Trophoblast cell (in vitro differentiated cells and primary cell): ENCODE data around the gene PPP1R9A.

Experiments
- DNase-seq, 2 donors: peaks; one replicate each; pipeline ENCODE4 v3.0.0-alpha.2; 2016
- H2AFZ ChIP-seq: 2 replicates; pipeline ENCODE4 v1.6.1; 2013; ENCODE audit warnings: low read length, moderate library complexity, mild to moderate bottlenecking; ENCODE audit not compliant: insufficient read depth, poor library complexity
- H2AK5ac ChIP-seq: 2 replicates; pipeline ENCODE4 v1.6.1; 2013; ENCODE audit warnings: mild to moderate bottlenecking, low read length
- H2BK120ac ChIP-seq: 2 replicates; pipeline ENCODE4 v1.6.1; 2013; ENCODE audit warnings: low read length, mild to moderate bottlenecking, moderate library complexity; ENCODE audit not compliant: insufficient read depth, poor library complexity
- H2BK12ac ChIP-seq: 2 replicates; pipeline ENCODE4 v1.6.1; 2013; ENCODE audit warnings: mild to moderate bottlenecking, low read length, moderate library complexity
- H2BK5ac ChIP-seq: 2 replicates; pipeline ENCODE4 v1.6.1; 2013; ENCODE audit warnings: low read length, low read depth, moderate library complexity, mild to moderate bottlenecking; ENCODE audit not compliant: poor library complexity
- H3K14ac ChIP-seq: 2 replicates; pipeline ENCODE4 v1.6.1; 2013; ENCODE audit warnings: mild to moderate bottlenecking, low read length
- H3K18ac ChIP-seq: 2 replicates; pipeline ENCODE4 v1.6.1; 2013; ENCODE audit warnings: mild to moderate bottlenecking, low read length
- H3K23ac ChIP-seq: 2 replicates; pipeline ENCODE4 v1.6.1; 2013; ENCODE audit warnings: low read length
- H3K27ac ChIP-seq: 2 replicates; pipeline ENCODE4 v1.5.1; 2013; ENCODE audit warnings: low read depth, mild to moderate bottlenecking, inconsistent platforms, low read length, moderate library complexity
- H3K27me3 ChIP-seq: 2 replicates; pipeline ENCODE4 v1.6.1; 2013; ENCODE audit warnings: inconsistent platforms, mild to moderate bottlenecking, low read length, moderate library complexity; ENCODE audit not compliant: insufficient read depth
- H3K36me3 ChIP-seq, 2 experiments: 1 replicate in 1 of 2; 2 replicates in 1 of 2; pipeline ENCODE4 v1.6.1; 2013; ENCODE audit warnings: low read length in 2 of 2, mild to moderate bottlenecking in 2 of 2, moderate library complexity in 1 of 2; ENCODE audit not compliant: insufficient read depth in 2 of 2, control insufficient read depth in 1 of 2
- H3K4ac ChIP-seq: 2 replicates; pipeline ENCODE4 v1.6.1; 2013; ENCODE audit warnings: low read depth, mild to moderate bottlenecking, low read length, moderate library complexity
- H3K4me1 ChIP-seq, 2 experiments: 1 replicate in 1 of 2; 2 replicates in 1 of 2; pipeline ENCODE4 v1.6.1; 2013; ENCODE audit warnings: low read length in 2 of 2, mild to moderate bottlenecking in 2 of 2, moderate library complexity in 1 of 2; ENCODE audit not compliant: insufficient read depth in 2 of 2, control insufficient read depth in 1 of 2
- H3K4me2 ChIP-seq: 2 replicates; pipeline ENCODE4 v1.6.1; 2013; ENCODE audit warnings: inconsistent platforms, mild to moderate bottlenecking, low read length, moderate library complexity
- H3K4me3 ChIP-seq: 2 replicates; pipeline ENCODE4 v1.5.1; 2013; ENCODE audit warnings: mild to moderate bottlenecking, low read depth, low read length, inconsistent platforms
- H3K79me1 ChIP-seq: one replicate; pipeline ENCODE4 v1.6.1; 2013; ENCODE audit warnings: low read length
- H3K79me2 ChIP-seq: 2 replicates; pipeline ENCODE4 v1.6.1; 2013; ENCODE audit warnings: low read length, mild to moderate bottlenecking; ENCODE audit not compliant: control insufficient read depth, insufficient read depth, poor library complexity
- H3K9ac ChIP-seq: 2 replicates; pipeline ENCODE4 v1.6.1; 2013; ENCODE audit warnings: mild to moderate bottlenecking, low read length
- H3K9me3 ChIP-seq: 2 replicates; pipeline ENCODE4 v1.6.1; 2013; ENCODE audit warnings: low read depth, mild to moderate bottlenecking, control low read depth, inconsistent platforms, low read length; ENCODE audit not compliant: insufficient read depth
- H4K12ac ChIP-seq: 2 replicates; pipeline ENCODE4 v1.6.1; 2013; ENCODE audit warnings: low read depth, mild to moderate bottlenecking, low read length, moderate library complexity
- H4K8ac ChIP-seq: 2 replicates; pipeline ENCODE4 v1.6.1; 2013; ENCODE audit warnings: low read depth, mild to moderate bottlenecking, low read length, moderate library complexity
- H4K91ac ChIP-seq: one replicate; pipeline ENCODE4 v1.6.1; 2013; ENCODE audit warnings: low read depth, mild to moderate bottlenecking, low read length, moderate library complexity
- WGBS: extraction: QIAGEN DNeasy Blood & Tissue Kit; methylation state at CpG from one replicate; pipeline ENCODE4 v1.1.7; 2013; ENCODE audit warnings: missing lambda C conversion rate; ENCODE audit not compliant: insufficient read length, insufficient coverage; ENCODE audit errors: extremely low coverage; 5-methylcytosine and 5-hydroxymethylcytosine counted together

Gene PPP1R9A

DNA sequence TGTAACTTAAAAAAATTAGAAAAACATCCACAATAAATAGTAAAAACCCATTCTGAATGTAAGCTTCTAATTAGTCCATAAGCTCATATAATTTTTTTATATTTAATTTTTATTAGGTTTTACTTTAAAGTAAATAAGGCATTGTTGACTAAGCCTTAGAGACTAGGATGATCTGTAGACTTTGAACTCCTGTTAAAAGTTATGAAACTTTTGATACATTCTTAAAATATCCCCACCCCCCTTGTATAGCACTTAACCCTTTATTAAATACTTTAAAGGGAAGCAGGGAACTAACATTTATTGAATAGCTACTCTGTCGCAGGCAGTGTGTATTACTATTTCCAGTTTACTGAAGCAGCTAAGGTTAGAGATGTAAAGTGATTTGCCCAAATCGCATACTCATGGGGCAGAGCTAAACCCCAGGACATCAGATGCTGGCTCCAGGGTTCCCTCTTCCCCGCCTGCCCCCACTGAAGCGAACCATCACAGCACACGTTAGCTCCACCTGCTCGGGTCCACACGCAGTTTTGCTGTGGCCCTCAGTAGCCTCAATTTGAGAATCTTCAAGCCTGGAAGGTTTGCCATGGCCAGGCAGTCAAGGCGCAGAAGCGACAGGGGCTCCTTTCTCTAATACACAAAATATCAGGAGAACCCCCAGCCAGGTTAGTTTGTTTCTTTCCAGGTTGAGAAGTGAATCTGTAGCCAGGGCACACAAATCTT is 416.2 kb downstream of the PPP1R9A start:
- no peak overlapping the region for H4K12ac ChIP-seq
- no peak overlapping the region for H3K14ac ChIP-seq
- no peak overlapping the region for H3K27ac ChIP-seq
- H2BK12ac ChIP-seq: no peak overlapping the region
- H3K79me2 ChIP-seq: no peaks in the 10 kb centered on the region
- no peak overlapping the region for H3K9ac ChIP-seq
- no peaks in the 10 kb centered on the region for H3K4me1 ChIP-seq
- no peak overlapping the region for H2BK5ac ChIP-seq
- no peak overlapping the region for H3K18ac ChIP-seq
- H3K36me3 ChIP-seq: no peaks in the 10 kb centered on the region
- H3K79me1 ChIP-seq: no peaks in the 10 kb centered on the region
- H4K91ac ChIP-seq: no peak overlapping the region
- no peak for DNase-seq
- no peak overlapping the region for H3K23ac ChIP-seq
- H3K4me3 ChIP-seq: no peak overlapping the region
- WGBS: no CpG with 5 or more reads among the region's 9 CpGs
- no peaks in the 10 kb centered on the region for H3K9me3 ChIP-seq
- no peak overlapping the region for H4K8ac ChIP-seq
- no peaks in the 10 kb centered on the region for H3K27me3 ChIP-seq
- no peak overlapping the region for H2AK5ac ChIP-seq
- no peak overlapping the region for H2AFZ ChIP-seq
- no peak overlapping the region for H3K4ac ChIP-seq
- no peak overlapping the region for H3K4me2 ChIP-seq
- H2BK120ac ChIP-seq: no peak overlapping the region

DNA sequence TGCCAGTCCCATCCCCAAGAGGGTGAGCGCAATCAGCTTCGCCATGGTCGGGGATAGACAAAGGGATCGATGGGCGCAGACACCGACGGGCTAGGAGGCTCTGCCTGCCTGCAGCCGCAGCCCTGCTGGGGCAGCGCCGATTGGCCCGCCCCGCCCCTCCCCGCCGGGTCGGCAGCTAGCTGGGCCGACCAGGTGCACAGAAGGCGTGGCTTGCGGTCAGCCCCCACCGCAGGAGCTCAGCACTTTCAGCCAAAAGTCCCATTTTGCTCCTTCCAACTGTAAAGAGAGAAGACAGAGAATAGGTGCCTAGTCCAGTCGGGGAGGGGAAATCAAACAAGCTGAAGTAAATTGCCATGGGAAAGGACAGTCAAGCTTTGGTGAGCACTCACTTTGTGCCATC is 417.0 kb downstream of the PPP1R9A start, which contains the start of gene PON1:
TSS of gene PON1 (minus strand) at position 102 of the 400 bp plus-strand sequence. CDS start at position 45, 57 bp downstream.
- Histone ChIP-seq H3K4ac (no peak within 1 kb of the TSS), H3K79me1 (no peaks in the 10 kb centered on the region), H2BK12ac (no peak within 1 kb of the TSS), H3K9me3 (no peaks in the 10 kb centered on the region), H3K4me2 (no peak within 1 kb of the TSS), H3K4me1 (no peaks in the 10 kb centered on the region), H2BK5ac (no peak within 1 kb of the TSS), H4K12ac (no peak within 1 kb of the TSS), H3K36me3 (no peaks in the 10 kb centered on the region), H3K79me2 (no peaks in the 10 kb centered on the region), H4K8ac (no peak within 1 kb of the TSS), H3K4me3 (no peak within 1 kb of the TSS), H2AFZ (no peak within 1 kb of the TSS), H3K23ac (no peak within 1 kb of the TSS), H3K18ac (no peak within 1 kb of the TSS), H3K27ac (no peak within 1 kb of the TSS), H3K14ac (no peak within 1 kb of the TSS), H4K91ac (no peak within 1 kb of the TSS), H2AK5ac (no peak within 1 kb of the TSS), H3K9ac (no peak within 1 kb of the TSS), H3K27me3 (no peaks in the 10 kb centered on the region), H2BK120ac (no peak within 1 kb of the TSS)
- WGBS: no CpG with 5 or more reads among the region's 20 CpGs
- no peak for DNase-seq

DNA sequence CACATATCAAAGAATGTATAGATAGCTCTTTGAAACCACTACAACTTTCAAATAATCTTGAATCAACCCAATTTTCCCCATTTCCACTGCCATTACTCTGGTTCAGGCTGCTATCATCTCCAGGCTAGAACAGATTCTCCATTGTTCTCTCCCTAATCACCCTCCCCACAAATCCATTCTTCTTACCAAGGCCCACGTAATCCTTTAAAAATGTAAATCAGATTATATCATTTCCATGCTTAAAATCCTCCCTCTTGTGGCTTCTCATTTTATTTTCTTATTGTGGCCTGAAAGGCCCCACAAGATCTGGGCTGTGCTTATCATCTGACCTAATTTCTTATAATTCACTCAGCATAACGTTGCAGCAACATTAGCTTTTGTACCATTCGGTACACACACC is 420.0 kb downstream of the PPP1R9A start:
- Histone ChIP-seq H3K4me1 (no peaks in the 10 kb centered on the region), H2AK5ac (no peak overlapping the region), H2BK5ac (no peak overlapping the region), H3K27ac (no peak overlapping the region), H2AFZ (no peak overlapping the region), H3K14ac (no peak overlapping the region), H3K18ac (no peak overlapping the region), H4K12ac (no peak overlapping the region), H3K4me2 (no peak overlapping the region), H3K79me1 (no peaks in the 10 kb centered on the region), H3K36me3 (no peaks in the 10 kb centered on the region), H2BK12ac (no peak overlapping the region), H3K79me2 (no peaks in the 10 kb centered on the region), H3K9ac (no peak overlapping the region), H3K4me3 (no peak overlapping the region), H2BK120ac (no peak overlapping the region), H3K23ac (no peak overlapping the region), H3K27me3 (no peaks in the 10 kb centered on the region), H3K9me3 (no peaks in the 10 kb centered on the region), H4K8ac (no peak overlapping the region), H3K4ac (no peak overlapping the region), H4K91ac (no peak overlapping the region)
- no peak for DNase-seq
- 100% methylated on average over 1 of the region's 3 CpGs for WGBS

DNA sequence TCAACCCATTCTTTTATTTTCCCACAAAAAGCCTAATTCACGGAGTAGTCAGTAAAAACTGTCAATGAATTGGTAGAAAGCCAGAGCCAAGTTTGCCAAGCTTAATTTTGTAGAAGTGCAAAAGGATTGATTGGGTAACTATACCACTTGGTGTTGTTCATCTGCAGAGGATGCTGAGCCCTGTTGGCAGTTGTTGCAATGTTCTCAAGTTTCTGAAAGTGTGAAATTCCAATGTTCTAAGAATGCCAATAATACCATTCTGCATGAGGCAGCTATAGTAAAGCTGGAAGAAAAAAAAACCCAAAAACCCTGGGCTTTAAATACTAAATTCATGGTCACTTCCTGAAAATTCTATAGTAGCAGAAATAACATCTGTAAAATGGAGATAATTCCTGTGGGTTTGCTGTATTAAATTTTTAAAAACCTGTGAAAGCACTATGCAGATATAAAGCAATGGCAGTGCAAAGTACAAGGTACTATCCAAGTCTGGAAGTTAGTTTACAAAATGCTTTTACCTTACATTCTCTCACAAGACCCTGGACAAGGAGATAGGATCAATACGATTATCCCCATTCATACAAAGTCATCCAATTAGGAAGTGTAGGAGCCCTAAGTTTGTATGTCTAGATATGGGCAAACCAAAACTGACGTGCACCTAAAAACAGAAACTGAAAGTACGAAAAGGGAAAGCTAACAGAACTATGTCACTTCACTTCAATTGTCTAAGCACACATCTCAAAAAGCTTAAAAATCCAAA is 423.0 kb downstream of the PPP1R9A start:
- no peak overlapping the region for H2AFZ ChIP-seq
- H4K12ac ChIP-seq: no peak overlapping the region
- no peak overlapping the region for H3K4me2 ChIP-seq
- no peak overlapping the region for H2AK5ac ChIP-seq
- H3K14ac ChIP-seq: no peak overlapping the region
- no peak overlapping the region for H3K4me3 ChIP-seq
- no peak overlapping the region for H4K91ac ChIP-seq
- H3K27ac ChIP-seq: no peak overlapping the region
- H3K27me3 ChIP-seq: no peaks in the 10 kb centered on the region
- H4K8ac ChIP-seq: no peak overlapping the region
- H3K9me3 ChIP-seq: no peaks in the 10 kb centered on the region
- H3K79me1 ChIP-seq: no peaks in the 10 kb centered on the region
- no CpG with 5 or more reads among the region's 4 CpGs for WGBS
- no peaks in the 10 kb centered on the region for H3K36me3 ChIP-seq
- H3K9ac ChIP-seq: no peak overlapping the region
- no peaks in the 10 kb centered on the region for H3K79me2 ChIP-seq
- H3K4me1 ChIP-seq: no peaks in the 10 kb centered on the region
- H2BK12ac ChIP-seq: no peak overlapping the region
- DNase-seq: no peak
- H3K4ac ChIP-seq: no peak overlapping the region
- H2BK5ac ChIP-seq: no peak overlapping the region
- no peak overlapping the region for H2BK120ac ChIP-seq
- H3K23ac ChIP-seq: no peak overlapping the region
- H3K18ac ChIP-seq: no peak overlapping the region
